B cell (primary cell): ENCODE data around the gene TNFRSF13B. TPM values are rescaled to one million over a fixed set of nuclear protein-coding genes. Genes with fewer than 3 reads are reported as not detected.

ENCODE experiments used
- ATAC-seq: fragments of 200-7000 bp; cut with Tn5 transposase; one replicate; pipeline ENCODE4 v1.10.0; 2021; ENCODE audit warnings: low read depth, mild to moderate bottlenecking, moderate number of reproducible peaks, moderate library complexity
- CTCF ChIA-PET: fragments of 350-600 bp; sonication (Branson Sonifier 250); formaldehyde crosslinking; loops from one replicate; lab custom pipeline; 2021; ENCODE audit warnings: antibody characterized with exemption, inconsistent platforms; lab: Charles Lee
- POLR2A ChIA-PET: fragments of 350-600 bp; sonication (Branson Sonifier 250); formaldehyde crosslinking; loops from one replicate; lab custom pipeline; 2021; ENCODE audit warnings: antibody characterized with exemption; lab: Charles Lee
- DNase-seq: peaks from one replicate; pipeline ENCODE4 v3.0.0; 2013
- H2AFZ ChIP-seq: 2 replicates; pipeline ENCODE4 v1.6.1; 2012; ENCODE audit warnings: mild to moderate bottlenecking, low read depth, low read length; ENCODE audit not compliant: insufficient read depth, poor library complexity, severe bottlenecking
- H3K27ac ChIP-seq, 2 donors: 1 replicate in 1 of 2; 2 replicates in 1 of 2; pipeline ENCODE4 v1.5.1; 2012 to 2013; ENCODE audit warnings: low read length in 2 of 2, mild to moderate bottlenecking in 2 of 2, moderate library complexity in 1 of 2
- H3K27me3 ChIP-seq, 4 experiments: fragments of 200-600 bp in 1 of 4; sonication (generic) in 1 of 4; replicated peaks in 1 of 4; 1 replicate in 2 of 4; 2 replicates in 2 of 4; pipeline versions ENCODE4 v1.6.1 to v1.7.0; 2013 to 2016; ENCODE audit warnings: low read length in 3 of 4, mild to moderate bottlenecking in 2 of 4, mixed read lengths in 1 of 4, moderate library complexity in 1 of 4; ENCODE audit not compliant: insufficient read depth in 4 of 4, control insufficient read depth in 3 of 4; ENCODE audit errors: control extremely low read depth in 1 of 4
- H3K36me3 ChIP-seq, 2 experiments: replicated peaks in 1 of 2; 1 replicate in 1 of 2; 2 replicates in 1 of 2; pipeline versions ENCODE4 v1.6.1 to v1.7.1; 2013; ENCODE audit warnings: low read length in 1 of 2; ENCODE audit not compliant: insufficient read depth in 2 of 2, control insufficient read depth in 1 of 2; ENCODE audit errors: control extremely low read depth in 1 of 2, extremely low read depth in 1 of 2
- H3K4me1 ChIP-seq, 2 donors: fragments of 200-600 bp in 1 of 2; sonication (generic) in 1 of 2; 1 replicate in 1 of 2; 2 replicates in 1 of 2; pipeline versions ENCODE4 v1.5.1 to v1.6.1; 2013 to 2017; ENCODE audit warnings: low read length in 2 of 2; ENCODE audit not compliant: control insufficient read depth in 2 of 2, insufficient read depth in 2 of 2
- H3K4me2 ChIP-seq: replicated peaks from 2 replicates; pipeline ENCODE3; 2012; ENCODE audit warnings: mild to moderate bottlenecking, low read depth, low read length; ENCODE audit not compliant: poor library complexity, severe bottlenecking
- H3K4me3 ChIP-seq, 5 experiments: fragments of 200-600 bp in 1 of 5; sonication (generic) in 1 of 5; 1 replicate in 3 of 5; 2 replicates in 2 of 5; pipeline versions ENCODE4 v1.5.1 to v1.7.0; 2011 to 2016; ENCODE audit warnings: low read length in 4 of 5, mild to moderate bottlenecking in 4 of 5, low read depth in 2 of 5, control low read depth in 1 of 5, moderate library complexity in 1 of 5; ENCODE audit not compliant: insufficient read depth in 1 of 5; ENCODE audit errors: control extremely low read depth in 1 of 5, extremely low read depth in 1 of 5
- H3K79me2 ChIP-seq: fragments of 200-600 bp; sonication (generic); one replicate; pipeline ENCODE4 v1.6.0; 2016; ENCODE audit warnings: low read length; ENCODE audit not compliant: control insufficient read depth, insufficient read depth
- H3K9ac ChIP-seq: fragments of 200-600 bp; sonication (generic); 2 replicates; pipeline ENCODE4 v1.6.1; 2017; ENCODE audit warnings: mild to moderate bottlenecking, low read length, moderate library complexity
- H3K9me3 ChIP-seq, 3 donors: one replicate each; pipeline versions ENCODE4 v1.6.1 to v1.7.1; 2013; ENCODE audit warnings: low read length in 2 of 3; ENCODE audit not compliant: control insufficient read depth in 2 of 3, insufficient read depth in 1 of 3; ENCODE audit errors: control extremely low read depth in 1 of 3
- H4K20me1 ChIP-seq: 2 replicates; pipeline ENCODE4 v1.6.0; 2012; ENCODE audit warnings: mild to moderate bottlenecking, low read length; ENCODE audit not compliant: insufficient read depth, control insufficient read depth, poor library complexity, severe bottlenecking
- H3K27ac Mint-ChIP-seq: one replicate; pipeline ENCODE4 v1.8.0; 2021; ENCODE audit warnings: mixed read lengths
- H3K27me3 Mint-ChIP-seq: one replicate; pipeline ENCODE4 v1.8.0; 2021; ENCODE audit warnings: mixed read lengths
- H3K4me1 Mint-ChIP-seq: one replicate; pipeline ENCODE4 v1.8.0; 2021; ENCODE audit warnings: mixed read lengths
- H3K4me3 Mint-ChIP-seq: one replicate; pipeline ENCODE4 v1.8.0; 2021; ENCODE audit warnings: mixed read lengths
- H3K9me3 Mint-ChIP-seq: one replicate; pipeline ENCODE4 v1.8.0; 2022; ENCODE audit warnings: mixed read lengths; ENCODE audit not compliant: insufficient read depth
- EZH2 ChIP-seq: IDR thresholded peaks from 2 replicates; pipeline ENCODE4 v1.6.1; 2012; ENCODE audit warnings: borderline replicate concordance, low read depth, mild to moderate bottlenecking, moderate library complexity, low read length; ENCODE audit not compliant: insufficient read depth, poor library complexity, severe bottlenecking
- WGBS: methylation state at CpG from one replicate; pipeline ENCODE4 v1.1.5; 2013; ENCODE audit warnings: missing lambda C conversion rate; ENCODE audit not compliant: insufficient coverage; 5-methylcytosine and 5-hydroxymethylcytosine counted together
- intact Hi-C: fragments of 100-400 bp; cut with micrococcal nuclease; formaldehyde crosslinking; loops from one replicate; pipeline ENCODE4 v1.10.0; 2022
- polyA plus RNA-seq: library from polyadenylated mRNA; depleted of rRNA; stranded (reverse); fragments of >200 nt; gene quantifications from 2 replicates; pipeline ENCODE4 v1.2.3, GENCODE V29; 2012
- total RNA-seq, 2 donors: library from RNA; stranded (reverse); fragments of 120-200 nt in 1 of 2; gene quantifications; 1 replicate in 1 of 2; 2 replicates in 1 of 2; pipeline versions ENCODE4 v1.2.3 to v1.2.4, GENCODE V29; 2013 to 2022
- TF ChIP-seq, protein P1 (sequence below): fragments of 200-600 bp; IDR thresholded peaks from one replicate; pipeline ENCODE4 v1.8.0; 2022; ENCODE audit warnings: antibody characterized with exemption, mild to moderate bottlenecking

TNFRSF13B gene
- total and polyA plus RNA-seq, 2 donors (not counting 1 experiment from before 2014, with no cell fraction given), result 74.5 to 219 TPM

DNA sequence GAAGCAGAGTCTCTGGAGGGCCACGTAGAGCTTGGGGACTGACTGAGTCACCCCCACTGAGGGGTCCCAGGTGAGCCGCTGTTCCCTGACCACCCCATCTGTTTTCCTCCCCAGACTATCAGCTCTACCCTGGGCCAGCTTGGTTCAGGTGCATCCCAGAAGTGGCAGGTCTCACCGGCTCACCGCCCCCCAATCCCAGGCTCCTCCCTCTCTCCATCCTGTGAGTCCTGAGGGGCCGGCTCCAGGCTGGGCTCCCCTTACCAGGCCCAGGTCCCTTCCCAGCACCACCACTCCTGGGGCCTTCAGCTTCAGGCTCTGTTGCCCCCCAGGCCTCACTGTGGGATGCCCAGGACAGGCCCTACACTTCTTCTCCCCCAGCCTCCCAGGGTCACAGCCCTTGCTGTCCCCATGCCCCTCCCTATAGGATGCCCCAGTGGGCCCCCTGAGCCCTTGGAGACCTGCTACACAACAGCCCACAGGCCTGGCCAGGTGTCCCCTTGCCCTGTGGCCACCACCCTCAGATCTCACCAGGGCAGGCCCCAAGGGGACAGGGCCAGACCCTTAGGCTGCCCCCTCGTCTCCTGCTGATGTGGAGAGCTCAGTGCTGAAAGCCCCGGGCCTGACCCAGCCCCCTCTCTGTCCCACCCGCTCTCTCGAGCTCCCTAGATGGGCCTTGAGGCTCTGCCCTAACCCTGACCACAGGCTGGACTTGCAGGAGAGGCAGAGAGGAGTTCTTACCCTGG, 40.4 kb downstream of the TNFRSF13B start:
- Histone ChIP-seq H3K36me3 (peaks cover 0 to 3% of the 10 kb centered on the region in 2 experiments), H3K27ac (no peak overlapping the region), H3K4me3 (no peak overlapping the region), H2AFZ (no peak overlapping the region), H3K9me3 (no peaks in the 10 kb centered on the region), H3K79me2 (no peaks in the 10 kb centered on the region), H3K4me1 (no peaks in the 10 kb centered on the region), H3K4me2 (no peak overlapping the region), H3K27me3 (no peaks in the 10 kb centered on the region), H4K20me1 (no peaks in the 10 kb centered on the region), H3K9ac (no peak overlapping the region)
- ATAC-seq (no peak), DNase-seq (no peak)
- Mint-ChIP-seq H3K9me3 (no peaks in the 10 kb centered on the region), H3K4me3 (no peak overlapping the region), H3K27ac (peak overlapping the region; percentile 20), H3K4me1 (peaks cover 6% of the 10 kb centered on the region), H3K27me3 (no peaks in the 10 kb centered on the region)
- POLR2A ChIA-PET, result no interaction called here
- no peak for TF ChIP-seq EZH2
- TF ChIP-seq, protein P1, sequence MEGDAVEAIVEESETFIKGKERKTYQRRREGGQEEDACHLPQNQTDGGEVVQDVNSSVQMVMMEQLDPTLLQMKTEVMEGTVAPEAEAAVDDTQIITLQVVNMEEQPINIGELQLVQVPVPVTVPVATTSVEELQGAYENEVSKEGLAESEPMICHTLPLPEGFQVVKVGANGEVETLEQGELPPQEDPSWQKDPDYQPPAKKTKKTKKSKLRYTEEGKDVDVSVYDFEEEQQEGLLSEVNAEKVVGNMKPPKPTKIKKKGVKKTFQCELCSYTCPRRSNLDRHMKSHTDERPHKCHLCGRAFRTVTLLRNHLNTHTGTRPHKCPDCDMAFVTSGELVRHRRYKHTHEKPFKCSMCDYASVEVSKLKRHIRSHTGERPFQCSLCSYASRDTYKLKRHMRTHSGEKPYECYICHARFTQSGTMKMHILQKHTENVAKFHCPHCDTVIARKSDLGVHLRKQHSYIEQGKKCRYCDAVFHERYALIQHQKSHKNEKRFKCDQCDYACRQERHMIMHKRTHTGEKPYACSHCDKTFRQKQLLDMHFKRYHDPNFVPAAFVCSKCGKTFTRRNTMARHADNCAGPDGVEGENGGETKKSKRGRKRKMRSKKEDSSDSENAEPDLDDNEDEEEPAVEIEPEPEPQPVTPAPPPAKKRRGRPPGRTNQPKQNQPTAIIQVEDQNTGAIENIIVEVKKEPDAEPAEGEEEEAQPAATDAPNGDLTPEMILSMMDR, result no peak
- WGBS, result 90% methylated on average over 8 of the region's 9 CpGs
- intact Hi-C loops, result no loop called here
- CTCF ChIA-PET, result interaction anchor here (1.1 kb wide), 1 partner anchor 60 kb away, joined by 3 read pairs; no protein-coding TSS in a partner anchor

- 96% methylated on average over 11 of the region's 13 CpGs for WGBS
- TF ChIP-seq, protein P1, result no peak
- no peak for TF ChIP-seq EZH2
- Histone ChIP-seq H2AFZ (no peak overlapping the region), H3K27me3 (no peaks in the 10 kb centered on the region), H3K9ac (no peak overlapping the region), H3K4me1 (no peaks in the 10 kb centered on the region), H3K9me3 (no peaks in the 10 kb centered on the region), H3K79me2 (no peaks in the 10 kb centered on the region), H3K4me3 (no peak overlapping the region), H3K27ac (no peak overlapping the region), H3K4me2 (no peak overlapping the region), H3K36me3 (peaks cover 0 to 3% of the 10 kb centered on the region in 2 experiments), H4K20me1 (no peaks in the 10 kb centered on the region)
- Mint-ChIP-seq H3K27ac (peak overlapping the region; percentile 37), H3K4me1 (peaks cover 5% of the 10 kb centered on the region), H3K4me3 (no peak overlapping the region), H3K9me3 (no peaks in the 10 kb centered on the region), H3K27me3 (no peaks in the 10 kb centered on the region)
- POLR2A ChIA-PET, result no interaction called here
- CTCF ChIA-PET, result interaction anchor here (1.1 kb wide), 1 partner anchor 61 kb away, joined by 3 read pairs; no protein-coding TSS in a partner anchor
- ATAC-seq (no peak), DNase-seq (no peak)
- intact Hi-C loops, result no loop called here
Measured at GRCh38 chr17:16930571-16931317, 41.2 kb downstream of the TNFRSF13B start.
